Right lobe of liver (tissue), 6 donors: ENCODE measurements around the gene BCL2. TPM values are rescaled to one million over a fixed set of nuclear protein-coding genes. Genes with fewer than 3 reads are reported as not detected.

Source experiments
- ATAC-seq, 4 donors: fragments of 200-7000 bp; cut with Tn5 transposase; one replicate each; pipeline ENCODE4 v1.9.1; 2020; ENCODE audit warnings: mild to moderate bottlenecking in 4 of 4, moderate library complexity in 4 of 4
- DNase-seq, 3 donors: peaks; one replicate each; pipeline ENCODE4 v3.0.0-alpha.2; 2020
- H3K27ac ChIP-seq, 3 donors: fragments of 200-600 bp; one replicate each; pipeline ENCODE4 v1.8.0; 2022
- H3K27me3 ChIP-seq, 2 donors: fragments of 200-600 bp; one replicate each; pipeline ENCODE4 v1.8.0; 2022
- H3K36me3 ChIP-seq, 4 donors: fragments of 200-600 bp; sonication (generic) in 1 of 4; one replicate each; pipeline versions ENCODE4 v1.5.1 to v1.8.0; 2017 to 2022; ENCODE audit warnings: control low read depth in 1 of 4
- H3K4me1 ChIP-seq, 4 donors: fragments of 200-600 bp; sonication (generic) in 1 of 4; one replicate each; pipeline versions ENCODE4 v1.5.1 to v1.8.0; 2017 to 2022; ENCODE audit warnings: control low read depth in 1 of 4
- H3K4me3 ChIP-seq, 3 donors: fragments of 200-600 bp; one replicate each; pipeline ENCODE4 v1.8.0; 2022
- H3K9me3 ChIP-seq, 4 donors: fragments of 200-600 bp; sonication (generic) in 1 of 4; one replicate each; pipeline versions ENCODE4 v1.5.1 to v1.8.0; 2017 to 2022; ENCODE audit warnings: control low read depth in 1 of 4
- POLR2A ChIP-seq: fragments of 450-650 bp; IDR thresholded peaks from one replicate; pipeline ENCODE4 v1.6.1; 2017; ENCODE audit warnings: antibody characterized with exemption, mild to moderate bottlenecking
- WGBS: methylation state at CpG from one replicate; pipeline ENCODE4 v1.1.6; 2018; ENCODE audit warnings: low coverage, low lambda C conversion rate; ENCODE audit not compliant: insufficient coverage; ENCODE audit errors: missing lambda C conversion rate; 5-methylcytosine and 5-hydroxymethylcytosine counted together
- intact Hi-C, 2 donors: fragments of 100-400 bp; cut with DNase I; formaldehyde crosslinking; loops; one replicate each; pipeline versions ENCODE4 v1.11.2 to v1.14.1; 2022
- total RNA-seq, 6 experiments: library from RNA; depleted of rRNA in 2 of 6; stranded (reverse); fragments of >200 nt in 2 of 6; fragmentation: NEBNext Ultra II Directional in 3 of 6; extraction: Animal tissue kit (Norgen Biotek cat#: 25700) in 3 of 6; gene quantifications; one replicate each; pipeline versions ENCODE4 v1.1.0 to v1.2.4, GENCODE V29; 2016 to 2023
- TF ChIP-seq, protein P1 (sequence below), 4 donors: fragments of 200-600 bp in 3 of 4; fragments of 450-650 bp in 1 of 4; IDR thresholded peaks; one replicate each; pipeline versions ENCODE4 v1.5.1 to v1.8.0; 2016 to 2022; ENCODE audit warnings: antibody characterized with exemption in 4 of 4, mild to moderate bottlenecking in 2 of 4
- donor health status: DM: no; HTN: yes; CAD: no.
- donor health status: DM: no; HTN: no; CAD: no.
- donor health status: DM: no; HTN: no; CAD: no.
- donor health status: DM: no; HTN: yes; CAD: no.
- donor health status: DM: no; HTN: yes; CAD: no.

The BCL2 gene
- total RNA-seq, 6 experiments from 2014 or later, result 0.73 to 4.7 (median 2.7) TPM

DNA sequence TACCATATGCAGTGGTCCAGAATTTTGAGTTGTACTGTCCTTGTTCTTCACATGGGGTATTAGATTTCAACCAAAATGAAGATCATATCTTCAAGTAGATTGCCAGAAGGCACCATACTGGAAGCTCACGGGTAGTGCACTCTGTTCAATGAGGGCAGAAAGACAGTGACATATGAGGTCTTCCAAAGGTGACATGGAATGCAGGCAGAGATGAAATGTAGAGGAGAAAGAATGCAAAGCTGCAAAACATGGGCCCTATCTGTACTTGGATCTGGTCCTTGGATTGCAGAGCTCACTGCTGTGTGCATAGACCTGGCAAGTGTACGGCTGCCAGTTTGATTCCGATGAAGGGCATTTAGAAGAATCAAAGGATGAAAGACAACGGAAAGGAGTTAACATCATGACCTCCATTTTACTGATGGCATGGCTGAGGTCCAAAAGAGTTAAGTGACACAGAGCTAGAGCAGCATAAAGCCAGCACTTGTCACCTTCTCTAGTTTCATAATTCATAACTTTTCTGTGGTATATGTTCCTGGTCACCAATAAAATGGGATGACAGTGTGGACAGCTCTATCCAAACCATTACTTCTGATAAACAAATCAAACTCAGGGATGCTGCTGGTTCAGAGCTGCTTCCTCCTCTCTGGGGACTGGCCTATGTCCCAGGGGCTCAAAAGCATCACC lies 64.7 kb downstream of the BCL2 start:
- Histone ChIP-seq H3K36me3 (no peaks in the 10 kb centered on the region), H3K4me1 (no peaks in the 10 kb centered on the region), H3K4me3 (no peak overlapping the region), H3K27me3 (no peaks in the 10 kb centered on the region), H3K9me3 (no peaks in the 10 kb centered on the region), H3K27ac (no peak overlapping the region)
- no peak for DNase-seq
- intact Hi-C loops, result no loop called here
- 75% methylated on average over 2 of the region's 4 CpGs for WGBS
- TF ChIP-seq, protein P1, sequence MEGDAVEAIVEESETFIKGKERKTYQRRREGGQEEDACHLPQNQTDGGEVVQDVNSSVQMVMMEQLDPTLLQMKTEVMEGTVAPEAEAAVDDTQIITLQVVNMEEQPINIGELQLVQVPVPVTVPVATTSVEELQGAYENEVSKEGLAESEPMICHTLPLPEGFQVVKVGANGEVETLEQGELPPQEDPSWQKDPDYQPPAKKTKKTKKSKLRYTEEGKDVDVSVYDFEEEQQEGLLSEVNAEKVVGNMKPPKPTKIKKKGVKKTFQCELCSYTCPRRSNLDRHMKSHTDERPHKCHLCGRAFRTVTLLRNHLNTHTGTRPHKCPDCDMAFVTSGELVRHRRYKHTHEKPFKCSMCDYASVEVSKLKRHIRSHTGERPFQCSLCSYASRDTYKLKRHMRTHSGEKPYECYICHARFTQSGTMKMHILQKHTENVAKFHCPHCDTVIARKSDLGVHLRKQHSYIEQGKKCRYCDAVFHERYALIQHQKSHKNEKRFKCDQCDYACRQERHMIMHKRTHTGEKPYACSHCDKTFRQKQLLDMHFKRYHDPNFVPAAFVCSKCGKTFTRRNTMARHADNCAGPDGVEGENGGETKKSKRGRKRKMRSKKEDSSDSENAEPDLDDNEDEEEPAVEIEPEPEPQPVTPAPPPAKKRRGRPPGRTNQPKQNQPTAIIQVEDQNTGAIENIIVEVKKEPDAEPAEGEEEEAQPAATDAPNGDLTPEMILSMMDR (IDR thresholded peaks at IDR 0.05), result no peak
- TF ChIP-seq POLR2A, result no peak
- no peak for ATAC-seq

DNA sequence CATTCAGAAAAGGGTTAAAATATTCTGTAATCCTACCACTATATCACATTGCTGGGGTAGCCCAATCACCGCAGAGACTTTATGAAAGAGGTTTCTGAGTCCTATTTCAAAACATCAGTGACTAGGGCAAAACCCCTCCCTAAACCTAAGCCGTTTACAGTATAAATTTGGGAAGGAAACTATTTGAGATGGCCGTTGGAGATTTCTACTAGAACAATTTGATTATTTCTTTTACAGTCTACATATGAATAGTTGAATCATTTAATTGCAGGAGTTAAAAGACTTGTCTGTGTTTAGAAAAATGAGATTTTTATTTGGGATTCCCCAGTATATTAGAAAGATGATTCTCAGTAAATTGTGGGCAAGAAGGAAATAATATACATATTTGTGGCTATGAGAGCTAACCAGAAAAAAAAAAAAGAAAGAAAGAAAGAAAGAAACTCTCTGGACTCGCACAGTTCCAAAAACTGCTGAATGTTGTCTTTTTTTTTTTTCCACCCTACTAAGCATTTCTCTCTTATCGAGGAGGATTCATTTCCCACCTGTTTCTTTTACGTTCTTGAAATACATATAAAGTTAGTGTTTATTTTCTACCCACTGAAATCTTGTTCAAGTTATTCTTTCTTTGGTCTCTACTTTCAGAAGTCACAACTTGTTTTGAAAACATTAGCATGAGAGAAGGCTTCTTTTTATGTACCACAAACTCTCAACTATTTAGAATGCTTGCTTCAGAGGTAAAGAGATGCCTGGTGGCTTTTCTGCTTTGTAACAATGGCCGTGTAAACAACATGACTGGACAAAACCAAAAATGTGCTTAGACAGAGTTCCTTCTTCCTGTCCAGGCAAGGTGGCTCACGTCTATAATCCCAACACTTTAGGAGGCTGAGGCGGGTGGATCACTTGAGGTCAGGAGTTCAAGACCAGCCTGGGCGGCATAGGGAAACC lies 65.9 kb downstream of the BCL2 start:
- WGBS, result 42% methylated on average over 10 of the region's 10 CpGs
- Histone ChIP-seq H3K27ac (no peak overlapping the region), H3K27me3 (no peaks in the 10 kb centered on the region), H3K4me3 (no peak overlapping the region), H3K4me1 (no peaks in the 10 kb centered on the region), H3K9me3 (no peaks in the 10 kb centered on the region), H3K36me3 (no peaks in the 10 kb centered on the region)
- ATAC-seq (peak in 2 of 4 donors; percentile 40 to 51), DNase-seq (no peak)
- TF ChIP-seq, protein P1 (IDR thresholded peaks at IDR 0.05), result no peak
- TF ChIP-seq POLR2A, result no peak
- intact Hi-C loops, result no loop called here

DNA sequence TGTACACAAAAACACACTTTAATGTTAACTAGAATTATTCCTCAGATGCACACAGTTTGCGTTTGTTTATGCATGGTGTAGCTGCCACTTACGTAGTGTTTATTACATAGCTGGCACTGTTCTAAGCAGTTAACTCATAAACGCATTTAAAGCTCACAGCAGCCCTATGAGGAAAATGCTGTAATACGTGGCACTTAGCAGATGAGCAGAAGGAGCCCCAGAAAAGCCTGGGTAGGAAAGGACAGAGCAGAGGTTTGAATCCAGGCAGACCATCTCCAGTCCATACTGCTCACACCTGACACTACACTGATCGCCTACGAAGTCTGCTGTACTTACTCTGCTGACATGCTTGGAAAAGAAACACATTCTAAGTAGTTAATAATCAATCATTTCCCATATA lies 66.6 kb downstream of the BCL2 start:
- no peaks in the 10 kb centered on the region for H3K36me3 ChIP-seq
- H3K4me3 ChIP-seq, result no peak overlapping the region
- no peaks in the 10 kb centered on the region for H3K9me3 ChIP-seq
- 47% methylated on average over 6 of the region's 6 CpGs for WGBS
- DNase-seq (no peak), ATAC-seq (no peak)
- intact Hi-C loops, result no loop called here
- H3K27me3 ChIP-seq, result no peaks in the 10 kb centered on the region
- no peak overlapping the region for H3K27ac ChIP-seq
- TF ChIP-seq POLR2A, result no peak
- TF ChIP-seq, protein P1 (IDR thresholded peaks at IDR 0.05), result no peak
- H3K4me1 ChIP-seq, result no peaks in the 10 kb centered on the region

DNA sequence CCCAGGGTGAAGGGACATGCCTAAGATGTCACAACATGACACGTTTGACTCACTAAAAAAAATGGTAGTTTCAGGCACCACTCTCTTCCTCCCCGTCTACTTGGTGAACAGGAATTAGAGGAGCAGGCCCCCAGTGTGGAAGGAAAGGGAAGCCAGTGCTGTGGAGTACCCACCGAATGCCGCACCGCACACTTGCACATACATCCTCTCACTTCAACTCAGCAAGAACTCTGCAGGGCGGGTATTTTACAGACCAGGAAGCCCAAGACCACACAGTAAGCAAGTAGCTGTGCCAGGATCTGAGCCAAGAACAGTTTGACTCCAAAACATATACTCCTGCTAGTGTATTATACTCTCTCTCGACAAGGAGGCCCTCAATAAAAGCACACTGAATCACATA lies 69.8 kb downstream of the BCL2 start:
- intact Hi-C loops, result no loop called here
- Histone ChIP-seq H3K36me3 (no peaks in the 10 kb centered on the region), H3K27me3 (no peaks in the 10 kb centered on the region), H3K4me1 (no peaks in the 10 kb centered on the region), H3K27ac (no peak overlapping the region), H3K9me3 (no peaks in the 10 kb centered on the region), H3K4me3 (no peak overlapping the region)
- ATAC-seq (peak; percentile 54 to 81 (median 67)), DNase-seq (no peak)
- 39% methylated on average over 3 of the region's 7 CpGs for WGBS
- TF ChIP-seq POLR2A, result no peak

DNA sequence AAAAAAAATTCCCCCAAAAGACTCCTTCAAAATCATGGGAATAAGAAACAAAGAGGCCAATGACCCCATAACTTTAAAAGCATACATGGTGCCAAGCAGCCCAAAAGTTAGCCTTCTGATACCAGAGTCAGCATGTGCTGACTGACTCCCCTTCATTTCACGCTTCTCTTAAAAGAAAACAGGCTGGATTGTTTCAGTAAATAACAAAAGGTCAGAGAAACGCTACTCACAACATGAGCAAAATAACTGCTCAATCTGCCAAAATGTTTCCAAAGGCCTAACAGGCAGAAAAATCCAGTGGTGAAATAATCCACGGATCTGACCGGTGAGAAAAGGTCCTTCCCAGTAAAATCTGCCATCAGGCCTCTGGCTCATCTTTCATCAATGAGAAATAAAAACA lies 71.6 kb downstream of the BCL2 start:
- no peak for ATAC-seq
- TF ChIP-seq, protein P1 (IDR thresholded peaks at IDR 0.05), result no peak
- no peak for TF ChIP-seq POLR2A
- 56% methylated on average over 4 of the region's 4 CpGs for WGBS
- DNase-seq, result no peak
- Histone ChIP-seq H3K9me3 (no peaks in the 10 kb centered on the region), H3K4me1 (no peaks in the 10 kb centered on the region), H3K27me3 (no peaks in the 10 kb centered on the region), H3K36me3 (no peaks in the 10 kb centered on the region), H3K4me3 (no peak overlapping the region), H3K27ac (no peak overlapping the region)
- intact Hi-C loops, result no loop called here
